PC-3 (cell line): ENCODE results near the gene CEP63. TPM values are rescaled to one million over a fixed set of nuclear protein-coding genes. Genes with fewer than 3 reads are reported as not detected.

ENCODE experiments used
- ATAC-seq: fragments of 200-7000 bp; cut with Tn5 transposase; 2 replicates; pipeline ENCODE4 v1.9.1; 2020; ENCODE audit warnings: mild to moderate bottlenecking, moderate library complexity
- BruUV-seq: library from RNA; stranded (reverse); fragments of 400-500 nt; replicated peaks from 2 replicates; lab custom pipeline; 2021; lab: Mats Ljungman, UMichigan
- CTCF ChIA-PET: fragments of 300-600 bp; sonication (Branson Sonifier 250); formaldehyde crosslinking; loops from one replicate; lab custom pipeline; 2022; ENCODE audit warnings: antibody characterized with exemption; lab: Charles Lee
- POLR2A ChIA-PET: fragments of 300-600 bp; sonication (Branson Sonifier 250); formaldehyde crosslinking; loops from one replicate; lab custom pipeline; 2022; ENCODE audit warnings: antibody characterized with exemption; ENCODE audit not compliant: unreplicated experiment; lab: Charles Lee
- DNase-seq: peaks from one replicate; pipeline ENCODE4 v3.0.0-alpha.2; 2015
- H2AFZ ChIP-seq: fragments of 300-600 bp; sonication (generic); 2 replicates; pipeline ENCODE4 v1.6.0; 2016; ENCODE audit warnings: antibody characterized with exemption, low read length
- H3F3A ChIP-seq: fragments of 300-600 bp; sonication (generic); one replicate; pipeline ENCODE4 v1.6.0; 2017; ENCODE audit warnings: antibody characterized with exemption, low read length, control low read depth, mild to moderate bottlenecking; ENCODE audit not compliant: unreplicated experiment
- H3K27ac ChIP-seq: fragments of 300-600 bp; sonication (generic); 2 replicates; pipeline ENCODE4 v1.5.1; 2016; ENCODE audit warnings: mild to moderate bottlenecking, low read length
- H3K27me3 ChIP-seq: fragments of 300-600 bp; sonication (generic); 2 replicates; pipeline ENCODE4 v1.6.1; 2016; ENCODE audit warnings: low read length, mixed read lengths
- H3K36me3 ChIP-seq: fragments of 300-600 bp; sonication (generic); 2 replicates; pipeline ENCODE4 v1.6.1; 2016; ENCODE audit warnings: low read depth, mixed run types, low read length, mixed read lengths
- H3K4me1 ChIP-seq: fragments of 300-600 bp; sonication (generic); 2 replicates; pipeline ENCODE4 v1.5.1; 2016; ENCODE audit warnings: low read length; ENCODE audit not compliant: insufficient read depth
- H3K4me2 ChIP-seq: fragments of 300-600 bp; sonication (generic); 2 replicates; pipeline ENCODE4 v1.6.0; 2016; ENCODE audit warnings: low read length
- H3K4me3 ChIP-seq: fragments of 300-600 bp; sonication (generic); 2 replicates; pipeline ENCODE4 v1.5.1; 2016; ENCODE audit warnings: mild to moderate bottlenecking, low read length, mixed read lengths
- H3K79me2 ChIP-seq: fragments of 300-600 bp; sonication (generic); 2 replicates; pipeline ENCODE4 v1.6.1; 2017; ENCODE audit warnings: low read length, mixed read lengths
- H3K9ac ChIP-seq: fragments of 300-600 bp; sonication (generic); 2 replicates; pipeline ENCODE4 v1.6.0; 2016; ENCODE audit warnings: mild to moderate bottlenecking, low read length
- H3K9me2 ChIP-seq: fragments of 300-600 bp; sonication (generic); replicated peaks from 2 replicates; pipeline ENCODE4 v1.6.1; 2016; ENCODE audit warnings: mixed run types, low read length, mixed read lengths
- H3K9me3 ChIP-seq: fragments of 300-600 bp; sonication (generic); 2 replicates; pipeline ENCODE4 v1.6.1; 2016; ENCODE audit warnings: low read length, mixed read lengths
- H4K20me1 ChIP-seq: fragments of 300-600 bp; sonication (generic); 2 replicates; pipeline ENCODE4 v1.6.1; 2016; ENCODE audit warnings: low read length, mixed read lengths
- CTCF ChIP-seq: fragments of 300-600 bp; sonication (generic); conservative IDR thresholded peaks from 2 replicates; pipeline ENCODE4 v1.5.1; 2017; ENCODE audit warnings: antibody characterized with exemption, low read depth, mild to moderate bottlenecking, low read length
- EZH2 ChIP-seq: fragments of 300-600 bp; sonication (generic); IDR thresholded peaks from one replicate; pipeline ENCODE4 v1.6.1; 2017; ENCODE audit warnings: antibody characterized with exemption, mild to moderate bottlenecking, low read length; ENCODE audit not compliant: unreplicated experiment
- EZH2phosphoT487 ChIP-seq: fragments of 300-600 bp; sonication (generic); IDR thresholded peaks from 2 replicates; pipeline ENCODE4 v1.6.1; 2018; ENCODE audit warnings: mild to moderate bottlenecking, antibody characterized with exemption, low read length, borderline replicate concordance
- intact Hi-C: fragments of 100-400 bp; cut with micrococcal nuclease; formaldehyde crosslinking; loops from 2 replicates; pipeline ENCODE4 v1.9.0; 2023
- total RNA-seq: library from RNA; depleted of rRNA; stranded (reverse); fragments of >200 nt; gene quantifications from 2 replicates; pipeline ENCODE4 v1.2.3, GENCODE V29; 2014

The CEP63 gene
- total RNA-seq, 1 experiment from 2014 or later = 15.4 TPM

GRCh38 chr3:134607054-134608022, 121.5 kb downstream of the CEP63 start:
- peaks cover 4% of the 10 kb centered on the region; the same call in 1 of the 2 replicates for H3K27me3 ChIP-seq
- H3K79me2 ChIP-seq = no peaks in the 10 kb centered on the region
- no peaks in the 10 kb centered on the region for H3F3A ChIP-seq
- ChIA-PET POLR2A (no interaction called here), CTCF (no interaction called here)
- intact Hi-C loops = no loop called here
- BruUV-seq = no TSS peak
- no peak overlapping the region for H3K27ac ChIP-seq
- no peaks in the 10 kb centered on the region for H3K9me3 ChIP-seq
- H3K9ac ChIP-seq = no peak overlapping the region
- DNase-seq (no peak), ATAC-seq (no peak)
- no peaks in the 10 kb centered on the region for H3K9me2 ChIP-seq
- H3K4me2 ChIP-seq = no peak overlapping the region
- H3K4me1 ChIP-seq = no peaks in the 10 kb centered on the region
- H3K4me3 ChIP-seq = no peak overlapping the region
- no peaks in the 10 kb centered on the region for H3K36me3 ChIP-seq
- TF ChIP-seq EZH2phosphoT487 = no peak
- TF ChIP-seq EZH2 = no peak
- TF ChIP-seq CTCF = no peak
- no peak overlapping the region for H2AFZ ChIP-seq
- no peaks in the 10 kb centered on the region for H4K20me1 ChIP-seq

GRCh38 chr3:134608023-134608770, 122.3 kb downstream of the CEP63 start:
- no TSS peak for BruUV-seq
- no peaks in the 10 kb centered on the region for H3K36me3 ChIP-seq
- no peaks in the 10 kb centered on the region for H3F3A ChIP-seq
- CTCF ChIA-PET = no interaction called here
- ATAC-seq (no peak), DNase-seq (no peak)
- H3K9me3 ChIP-seq = no peaks in the 10 kb centered on the region
- TF ChIP-seq CTCF = no peak
- no peak for TF ChIP-seq EZH2
- no peak for TF ChIP-seq EZH2phosphoT487
- no peak overlapping the region for H3K27ac ChIP-seq
- H4K20me1 ChIP-seq = no peaks in the 10 kb centered on the region
- H3K4me3 ChIP-seq = no peak overlapping the region
- no peaks in the 10 kb centered on the region for H3K79me2 ChIP-seq
- H3K9ac ChIP-seq = no peak overlapping the region
- no peaks in the 10 kb centered on the region for H3K4me1 ChIP-seq
- H3K9me2 ChIP-seq = no peaks in the 10 kb centered on the region
- POLR2A ChIA-PET = no interaction called here
- no peak overlapping the region for H3K4me2 ChIP-seq
- intact Hi-C loops = no loop called here
- no peak overlapping the region for H2AFZ ChIP-seq
- H3K27me3 ChIP-seq = peaks cover 7% of the 10 kb centered on the region; the same call in 1 of the 2 replicates
